RCC 7860 (cell line): ENCODE data around the gene DCHS2.
A peak's percentile ranks its signal among the peaks of the same experiment; 100 is the strongest.

Source experiments
- DNase-seq: peaks from one replicate; pipeline ENCODE4 v3.0.0-alpha.2; 2015; ENCODE audit warnings: low spot score
- FAIRE-seq: peaks from 2 replicates; lab custom pipeline; 2012; peaks lifted over from hg19 to GRCh38; lab: Jason Lieb, UNC

DCHS2 gene

DNA sequence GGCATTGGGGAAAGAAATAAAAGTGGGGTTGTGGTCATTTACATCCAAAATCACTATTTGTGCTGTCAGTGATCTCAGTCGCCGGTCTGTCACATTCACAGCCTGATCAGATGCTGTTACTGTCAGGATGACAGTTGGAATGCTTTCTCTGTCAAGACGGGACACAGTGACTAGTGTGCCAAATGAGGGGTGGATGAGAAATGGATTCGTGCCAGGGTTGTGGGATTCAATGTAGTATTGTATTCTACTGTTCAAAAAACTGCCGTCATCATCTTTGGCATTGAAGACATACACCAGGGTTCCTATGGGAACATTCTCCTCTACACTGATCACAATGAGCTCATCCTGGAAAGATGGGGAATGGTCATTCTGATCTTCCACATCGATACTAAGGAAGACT, 171.1 kb downstream of the DCHS2 start:
- FAIRE-seq = no peak
- no peak for DNase-seq

DNA sequence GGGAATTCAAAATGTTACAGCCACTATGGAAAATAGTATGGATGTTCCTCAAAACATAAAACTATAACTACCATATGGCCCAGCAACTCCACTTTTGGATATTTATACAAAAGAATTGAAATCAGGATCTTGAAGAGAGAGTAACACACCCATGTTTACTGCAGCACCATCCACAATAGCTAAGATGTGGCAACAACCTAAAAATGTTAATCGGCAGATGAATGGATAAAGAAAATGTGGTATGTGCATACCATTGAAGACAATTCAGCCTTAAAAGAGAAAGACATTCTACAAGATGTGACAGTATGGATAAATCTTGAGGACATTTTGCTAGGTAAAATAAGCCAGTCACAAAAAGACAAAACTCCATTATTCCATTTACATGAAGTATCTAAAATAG, 171.9 kb downstream of the DCHS2 start:
- DNase-seq = no peak
- no peak for FAIRE-seq

DNA sequence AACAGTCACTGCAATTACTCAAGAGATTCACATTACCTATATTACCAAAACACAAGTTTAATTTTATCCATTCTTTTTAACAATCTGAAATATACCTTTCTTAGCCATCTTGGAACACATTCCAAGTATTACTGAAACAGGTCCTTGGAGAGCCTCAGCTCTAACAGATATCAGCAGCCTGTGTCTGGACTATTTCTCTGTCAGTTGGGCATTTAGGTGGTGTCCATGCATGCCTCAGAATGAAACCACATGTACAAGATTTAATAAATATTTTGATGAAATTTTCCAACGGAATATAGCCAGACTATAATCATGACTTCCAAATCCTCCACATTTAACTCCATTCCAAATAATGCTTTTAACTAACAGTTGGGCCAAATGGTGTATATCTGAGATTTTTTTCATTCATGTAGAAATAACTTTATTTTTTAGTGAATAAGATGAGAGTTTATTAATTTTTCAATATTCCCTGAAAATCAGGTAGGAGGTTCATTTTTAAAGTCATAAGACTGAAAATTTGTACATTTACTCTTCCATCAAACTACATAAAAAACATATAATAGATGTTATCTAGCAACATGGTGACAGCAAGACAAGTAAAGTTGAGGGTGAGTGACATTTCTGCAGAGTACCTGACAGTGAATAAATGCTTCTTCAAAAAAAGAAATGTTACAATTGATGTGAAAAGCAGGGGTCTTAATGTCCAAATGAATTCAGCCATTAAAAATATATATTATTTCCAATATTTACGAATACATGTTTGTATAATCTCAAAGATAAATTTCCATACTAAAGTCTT, 174.2 kb downstream of the DCHS2 start:
- FAIRE-seq (no peak), DNase-seq (no peak)

DNA sequence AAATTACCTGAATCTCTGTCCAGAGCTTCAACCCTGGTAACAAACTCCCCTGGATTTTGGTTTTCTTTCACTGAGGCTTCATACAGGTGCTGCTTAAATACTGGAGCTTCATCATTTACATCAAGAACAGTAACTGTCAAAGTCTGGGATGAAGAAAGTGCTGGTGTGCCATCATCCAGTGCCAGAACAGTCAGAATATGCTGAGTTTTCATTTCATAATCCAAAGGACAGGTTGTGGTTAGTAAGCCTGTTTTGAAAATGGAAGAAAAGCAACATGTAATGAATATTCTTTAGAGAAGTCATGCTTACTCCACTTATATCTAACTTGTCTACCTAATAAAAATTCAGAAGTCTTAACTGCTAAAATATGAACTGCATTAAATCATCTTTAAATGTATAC, 175.9 kb downstream of the DCHS2 start:
- FAIRE-seq (no peak), DNase-seq (no peak)

DNA sequence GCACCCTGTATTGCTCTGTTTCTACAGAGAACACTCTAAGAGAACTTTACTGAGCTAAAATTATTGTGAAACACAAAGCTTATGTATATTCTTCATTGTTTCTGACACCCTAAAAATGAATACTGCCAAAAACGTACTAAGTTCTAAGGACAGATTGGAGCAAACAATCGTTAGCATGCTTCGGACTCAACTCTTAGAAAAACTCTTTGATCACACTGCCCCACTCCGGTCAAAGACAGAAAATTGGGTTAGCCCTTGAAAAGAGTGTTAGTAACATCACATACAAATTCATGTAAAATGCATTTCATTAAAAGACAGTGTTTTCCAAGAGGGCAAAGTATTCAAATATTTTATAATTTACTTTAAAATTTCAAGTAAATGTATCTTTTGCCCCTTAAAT, 177.4 kb downstream of the DCHS2 start:
- FAIRE-seq = no peak
- no peak for DNase-seq

DNA sequence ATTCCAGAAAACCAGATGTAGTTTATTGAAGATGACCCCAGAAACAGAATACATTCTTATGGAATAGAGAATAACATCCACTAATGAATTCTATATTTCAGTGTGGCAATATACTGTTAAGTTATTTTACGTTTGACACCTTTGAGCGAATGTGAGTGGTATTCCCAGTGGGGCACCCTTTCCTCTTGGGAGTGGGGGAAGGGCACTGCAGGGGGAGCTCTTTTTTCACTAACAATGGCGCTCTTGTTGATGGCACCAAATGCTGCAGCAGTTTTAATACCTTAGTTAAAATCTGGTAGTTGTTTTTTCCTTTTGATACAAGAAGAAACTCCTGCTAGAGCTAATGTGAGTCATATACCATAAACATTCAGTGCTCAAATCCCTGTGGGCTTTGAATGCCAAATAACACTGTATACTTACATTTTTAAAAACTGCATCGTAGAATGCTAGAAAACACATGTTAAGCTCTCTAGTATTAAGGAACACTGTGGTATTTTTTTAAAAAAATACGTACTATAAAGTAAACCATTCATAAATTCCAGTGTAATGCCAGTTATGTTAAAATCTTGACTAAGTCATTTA, 178.5 kb downstream of the DCHS2 start:
- DNase-seq (no peak), FAIRE-seq (no peak)

GRCh38 chr4:154312246-154312645, 179.4 kb downstream of the DCHS2 start:
- DNase-seq (peak; percentile 39), FAIRE-seq (peak; percentile 88)

DNA sequence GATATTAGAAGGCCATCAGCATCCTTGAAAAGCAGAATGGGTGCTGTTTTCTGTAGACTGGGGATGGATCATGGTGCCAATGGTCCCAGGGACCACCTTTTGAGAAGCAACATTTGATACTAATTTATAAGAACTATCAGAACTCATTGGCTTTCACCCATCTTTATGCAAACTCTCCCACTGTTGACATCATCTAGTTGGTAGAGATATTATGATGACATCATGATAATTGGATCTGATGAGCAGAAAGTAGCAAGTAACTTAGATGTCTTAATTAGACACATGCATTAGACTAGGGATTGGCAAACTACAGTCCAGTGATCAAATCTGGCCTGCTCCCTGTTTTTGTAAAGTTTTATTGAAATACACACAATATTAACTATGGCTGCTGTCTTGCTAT, 181.0 kb downstream of the DCHS2 start:
- FAIRE-seq (no peak), DNase-seq (no peak)

- DNase-seq (no peak), FAIRE-seq (no peak)
Measured at GRCh38 chr4:154308207-154308606, 183.4 kb downstream of the DCHS2 start.

GRCh38 chr4:154307451-154307850, 184.1 kb downstream of the DCHS2 start:
- FAIRE-seq = no peak
- DNase-seq = no peak

DNA sequence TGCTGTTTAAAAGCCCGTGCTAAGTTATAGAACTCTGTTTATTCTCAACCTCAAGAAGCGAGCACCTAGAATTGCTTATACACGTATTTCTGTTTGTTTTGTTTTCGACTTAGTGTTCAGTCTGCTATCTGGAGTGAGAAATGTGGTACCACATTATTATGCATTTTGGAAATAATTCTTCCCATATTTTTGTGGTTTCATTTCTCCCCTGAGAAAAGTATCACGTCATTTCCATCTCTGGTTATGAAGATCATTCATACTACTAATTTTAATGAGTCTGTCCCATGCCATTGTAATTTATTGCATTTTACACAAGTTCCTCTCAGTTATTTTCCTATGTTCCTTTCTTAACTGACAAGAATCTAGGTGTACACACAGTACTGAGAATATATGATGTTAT, 186.0 kb downstream of the DCHS2 start:
- no peak for FAIRE-seq
- no peak for DNase-seq

DNA sequence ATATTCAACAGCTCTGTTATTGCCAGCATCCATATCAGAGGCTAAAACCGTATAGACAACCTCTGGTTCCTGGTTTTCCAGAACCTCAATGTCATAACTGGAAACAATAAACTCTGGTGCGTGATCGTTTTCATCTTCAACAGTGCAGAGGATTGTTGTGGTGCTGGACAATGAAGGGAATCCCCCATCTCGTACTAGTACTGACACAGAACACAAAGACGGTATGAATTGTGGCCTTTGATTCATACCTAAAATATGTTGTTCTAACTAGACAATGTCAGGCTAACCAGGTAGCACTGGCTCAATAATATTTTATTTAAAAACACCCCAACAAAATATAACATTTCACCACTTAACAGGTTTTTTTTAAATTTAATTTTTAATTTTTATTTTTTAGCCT, 186.9 kb downstream of the DCHS2 start:
- FAIRE-seq (no peak), DNase-seq (no peak)

DNA sequence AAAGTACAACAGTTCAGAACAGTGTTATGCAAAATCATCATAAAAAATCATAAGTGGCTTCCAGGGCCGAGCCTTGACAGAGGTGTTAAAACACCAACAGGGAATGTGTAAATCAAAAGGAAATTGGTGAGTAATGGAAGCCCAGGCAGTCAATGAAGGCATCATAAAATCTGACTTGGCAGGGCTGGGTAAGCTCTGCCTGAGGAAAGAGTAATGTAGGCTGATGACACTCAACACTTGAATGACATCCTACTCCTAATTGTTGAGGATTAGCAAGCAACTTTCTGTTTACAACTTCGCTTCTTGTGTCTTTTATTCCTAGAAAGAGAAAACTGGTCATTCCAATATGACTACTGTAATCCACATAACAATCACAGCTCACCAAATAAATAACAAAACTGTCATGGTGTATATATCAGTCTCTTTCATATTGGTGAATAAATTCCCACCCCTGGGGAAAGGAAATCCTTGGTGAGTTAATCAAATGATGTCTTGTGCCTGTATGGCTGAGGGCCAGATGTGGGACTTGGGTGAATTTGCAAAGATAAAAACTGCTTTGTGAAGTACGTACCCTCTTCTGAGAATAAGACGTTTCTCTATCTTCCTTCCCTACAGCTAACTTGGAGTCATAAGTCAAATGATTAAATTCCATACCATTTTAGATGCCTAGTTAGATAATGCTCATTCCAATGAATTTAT, 196.8 kb downstream of the DCHS2 start:
- DNase-seq = no peak
- no peak for FAIRE-seq

DNA sequence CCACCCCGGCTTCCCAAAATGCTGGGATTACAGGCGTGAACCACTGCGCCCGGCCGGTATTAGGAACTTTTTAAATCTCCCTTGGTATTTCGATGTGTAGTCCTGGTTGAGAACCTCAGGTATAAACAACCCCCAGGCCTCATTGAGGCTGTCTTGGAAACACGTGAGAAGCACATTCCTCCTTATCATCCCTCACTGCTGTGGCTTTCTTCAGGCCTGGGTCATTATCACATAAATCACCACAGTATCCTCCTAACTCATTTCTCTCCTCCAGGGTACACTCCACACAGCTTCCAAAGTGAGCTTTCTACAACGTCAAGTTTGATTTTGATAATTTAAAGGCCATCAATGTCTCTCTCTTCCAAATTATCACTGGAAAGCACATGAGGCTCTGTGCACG, 198.2 kb downstream of the DCHS2 start:
- no peak for FAIRE-seq
- no peak for DNase-seq

DNA sequence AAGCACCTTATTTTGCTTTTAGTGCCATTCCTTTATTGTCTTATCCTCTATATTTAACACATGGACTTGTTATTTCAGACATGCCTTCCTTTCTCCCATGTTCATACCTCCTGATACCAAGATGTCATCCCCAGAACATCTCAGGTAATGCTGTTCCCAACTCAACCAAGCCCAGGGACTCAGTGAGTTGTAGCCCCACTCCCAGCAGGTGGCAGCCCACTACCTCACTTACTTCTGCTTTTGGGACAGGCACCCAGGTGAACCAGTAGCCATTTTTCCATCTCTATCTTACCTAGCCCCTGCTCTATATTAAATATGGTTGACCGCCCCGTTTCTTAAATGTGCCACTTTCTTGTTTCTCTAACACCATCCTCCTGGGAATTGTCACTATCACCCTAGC, 199.0 kb downstream of the DCHS2 start:
- no peak for DNase-seq
- no peak for FAIRE-seq

DNA sequence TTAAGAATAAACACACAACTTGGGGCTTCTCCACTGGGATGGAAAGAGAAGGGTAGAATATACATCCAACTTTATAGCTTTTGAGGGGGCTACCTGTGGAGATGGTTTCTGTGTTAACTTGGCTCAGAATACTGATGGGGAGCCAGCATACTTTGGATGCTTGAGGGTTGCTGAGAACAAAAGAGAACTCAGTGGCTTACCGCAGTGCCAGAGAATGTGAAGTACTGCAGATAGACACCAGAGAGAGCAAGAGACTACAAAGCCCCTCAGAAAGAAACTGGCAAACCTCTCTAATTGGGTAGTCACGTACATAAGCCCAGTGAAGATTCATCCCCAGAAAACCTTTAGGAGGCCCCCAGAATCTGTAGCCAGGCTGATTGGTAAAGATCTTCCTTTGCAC, 214.4 kb downstream of the DCHS2 start:
- no peak for DNase-seq
- FAIRE-seq = no peak

DNA sequence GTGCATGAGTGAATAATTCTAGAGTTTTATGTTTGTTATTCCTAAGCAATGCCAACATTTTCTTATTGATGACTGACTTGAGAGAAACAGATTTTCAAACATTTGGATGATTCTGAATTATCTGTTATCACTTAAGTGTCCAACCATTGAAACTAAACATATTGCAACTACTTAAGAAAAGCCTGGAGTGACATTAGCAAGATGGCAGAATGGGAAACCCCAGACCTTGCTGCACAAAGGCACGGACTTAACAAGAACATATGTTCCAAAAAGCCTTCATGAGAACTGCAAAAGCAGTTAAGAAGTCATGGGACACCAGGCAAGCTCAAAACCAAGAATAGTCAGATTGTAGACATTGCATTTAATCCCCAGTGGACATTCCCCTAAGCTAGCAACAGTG, 215.1 kb downstream of the DCHS2 start:
- no peak for FAIRE-seq
- DNase-seq = no peak

DNA sequence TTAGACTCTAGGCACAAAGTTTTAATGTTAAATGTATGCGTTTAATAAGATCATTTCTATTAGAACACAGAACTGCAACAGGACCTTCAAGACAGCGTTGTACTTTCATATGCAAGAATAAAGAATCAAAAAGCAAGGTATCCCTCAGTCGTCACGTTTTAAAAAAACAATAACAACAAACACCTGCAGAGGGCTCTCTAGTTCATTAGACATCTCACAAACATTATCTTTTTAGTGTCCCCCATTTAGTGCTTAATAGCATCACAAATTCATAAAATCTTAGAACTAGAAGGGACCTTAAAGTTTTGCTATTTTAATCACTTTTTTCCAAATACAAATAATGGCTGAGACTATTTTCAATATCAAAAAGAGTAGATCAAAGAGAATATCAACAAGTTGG, 236.6 kb downstream of the DCHS2 start:
- no peak for FAIRE-seq
- DNase-seq = no peak

DNA sequence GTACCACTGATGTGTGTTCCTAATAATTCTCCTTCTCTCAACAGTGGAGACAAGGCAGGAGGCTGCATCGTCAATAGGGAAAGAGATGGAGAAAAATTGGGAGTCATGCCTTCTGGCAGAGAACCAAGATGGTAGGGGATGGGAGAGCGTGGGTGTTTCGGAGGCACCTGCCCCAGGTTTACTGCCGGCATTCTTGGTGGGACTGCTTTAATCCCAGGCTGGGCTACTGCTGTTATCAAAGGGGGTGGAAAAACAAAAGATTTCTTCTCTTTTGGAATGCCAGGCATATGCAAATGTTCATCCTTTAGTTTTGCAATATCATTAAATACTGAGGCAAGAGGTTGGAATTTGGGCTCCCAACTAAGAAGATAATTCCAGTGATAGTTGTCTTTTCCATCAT, 257.0 kb downstream of the DCHS2 start:
- DNase-seq (no peak), FAIRE-seq (no peak)

DNA sequence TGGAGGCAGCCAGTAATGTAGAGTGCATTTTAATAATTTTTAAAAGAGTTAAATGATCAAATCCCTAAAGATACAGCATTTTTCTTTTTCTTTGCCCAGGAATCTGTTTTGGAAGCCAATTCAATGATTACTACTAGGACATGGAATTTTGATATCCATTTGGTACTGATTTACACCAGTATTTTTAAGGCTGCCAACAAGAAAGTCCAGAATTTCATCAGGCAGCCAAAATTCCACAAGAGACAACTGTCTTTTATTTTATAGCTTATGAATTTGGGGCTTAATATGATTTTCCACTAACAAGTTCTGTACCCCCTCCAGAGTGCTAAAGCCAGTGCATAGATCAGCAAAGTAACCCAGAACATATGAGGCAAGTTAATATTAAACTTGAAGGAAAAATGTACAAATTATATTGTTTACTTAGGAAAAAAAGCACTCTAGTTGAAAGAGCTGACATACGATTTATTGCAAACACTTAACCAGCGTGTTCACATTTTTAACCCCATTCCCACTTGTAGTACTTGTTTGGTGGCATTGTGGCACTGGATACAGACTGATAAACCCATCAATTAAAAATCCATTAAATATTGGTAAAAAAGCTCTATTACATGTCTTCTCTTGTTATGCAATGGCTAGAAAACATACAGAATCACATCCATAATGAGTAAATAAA, 259.7 kb downstream of the DCHS2 start:
- FAIRE-seq = no peak
- no peak for DNase-seq

GRCh38 chr4:154230723-154231122, 260.9 kb downstream of the DCHS2 start:
- no peak for FAIRE-seq

GRCh38 chr4:154230091-154230490, 261.5 kb downstream of the DCHS2 start:
- FAIRE-seq (no peak), DNase-seq (no peak)

More at GRCh38 chr4:154230723-154231122, 260.9 kb downstream of the DCHS2 start:
- DNase-seq = no peak
